Panc1 (cell line): Measurements from ENCODE around the gene AGPAT4. TPM values are rescaled to one million over a fixed set of nuclear protein-coding genes. Genes with fewer than 3 reads are reported as not detected.

ENCODE experiments used
- ATAC-seq: fragments of 200-7000 bp; cut with Tn5 transposase; 2 replicates; pipeline ENCODE4 v1.9.1; 2020; ENCODE audit warnings: mild to moderate bottlenecking, moderate library complexity
- BruUV-seq: library from RNA; stranded (reverse); fragments of 400-500 nt; replicated peaks from 2 replicates; lab custom pipeline; 2021; lab: Mats Ljungman, UMichigan
- CTCF ChIA-PET: fragments of 300-600 bp; sonication (Branson Sonifier 250); formaldehyde crosslinking; loops from one replicate; lab custom pipeline; 2022; ENCODE audit warnings: antibody characterized with exemption; lab: Charles Lee
- POLR2A ChIA-PET: fragments of 300-600 bp; sonication (Branson Sonifier 250); formaldehyde crosslinking; loops from one replicate; lab custom pipeline; 2022; ENCODE audit warnings: antibody characterized with exemption; lab: Charles Lee
- DNase-seq: peaks from one replicate; pipeline ENCODE4 v3.0.0-alpha.2; 2010; ENCODE audit warnings: low read depth, low spot score
- H3K27ac ChIP-seq: 2 replicates; pipeline ENCODE4 v1.5.1; 2011; ENCODE audit warnings: mild to moderate bottlenecking, low read length, inconsistent platforms
- H3K27me3 ChIP-seq: fragments of 200-500 bp; sonication (Bioruptor generic); 2 replicates; pipeline ENCODE4 v1.6.0; 2014; ENCODE audit warnings: low read length, inconsistent platforms; ENCODE audit not compliant: control insufficient read depth, insufficient read depth
- H3K36me3 ChIP-seq: fragments of 200-500 bp; sonication (Bioruptor generic); 2 replicates; pipeline ENCODE4 v1.5.1; 2014; ENCODE audit warnings: inconsistent platforms, mild to moderate bottlenecking, low read length, moderate library complexity; ENCODE audit not compliant: control insufficient read depth, insufficient read depth
- H3K4me1 ChIP-seq: 2 replicates; pipeline ENCODE4 v1.5.1; 2011; ENCODE audit warnings: inconsistent platforms, mild to moderate bottlenecking, low read length, moderate library complexity; ENCODE audit not compliant: control insufficient read depth, insufficient read depth
- H3K4me3 ChIP-seq, 2 experiments: 2 replicates each; pipeline ENCODE4 v1.5.1; 2011 to 2012; ENCODE audit warnings: low read depth in 2 of 2, low read length in 2 of 2, mild to moderate bottlenecking in 2 of 2, inconsistent platforms in 1 of 2, moderate library complexity in 1 of 2
- H3K9me3 ChIP-seq: fragments of 200-500 bp; sonication (Bioruptor generic); 2 replicates; pipeline ENCODE4 v1.5.1; 2014; ENCODE audit warnings: low read depth, mild to moderate bottlenecking, inconsistent platforms, low read length, moderate library complexity; ENCODE audit not compliant: control insufficient read depth, insufficient read depth
- POLR2AphosphoS5 ChIP-seq: IDR thresholded peaks from 2 replicates; pipeline ENCODE4 v1.6.1; 2012; ENCODE audit warnings: mild to moderate bottlenecking, low read depth, low read length, moderate library complexity
- SIN3A ChIP-seq: IDR thresholded peaks from 2 replicates; pipeline ENCODE4 v1.6.1; 2012; ENCODE audit warnings: low read depth, mild to moderate bottlenecking, low read length, moderate library complexity, borderline replicate concordance; ENCODE audit not compliant: insufficient read depth
- TCF7L2 ChIP-seq: IDR thresholded peaks from 2 replicates; pipeline ENCODE4 v1.6.1; 2011; ENCODE audit warnings: mild to moderate bottlenecking, low read depth, low read length, inconsistent platforms
- in situ Hi-C: cut with HindIII; loops from 2 replicates; pipeline ENCODE4 v1.10.0; 2016; ENCODE audit warnings: low sequenced_read_pairs, low pct_unique_long_range_greater_than_20kb
- intact Hi-C: fragments of 100-400 bp; cut with micrococcal nuclease; formaldehyde crosslinking; loops from one replicate; pipeline ENCODE4 v1.10.0; 2022; ENCODE audit not compliant: unreplicated experiment
- total RNA-seq: library from RNA; stranded (reverse); gene quantifications from one replicate; pipeline ENCODE4 v1.2.1, GENCODE V29; 2021; ENCODE audit not compliant: unreplicated experiment
- TF ChIP-seq, protein P1 (sequence below): fragments of 450-650 bp; IDR thresholded peaks from 2 replicates; pipeline ENCODE4 v1.5.1; 2017; ENCODE audit warnings: mild to moderate bottlenecking
- TF ChIP-seq, protein P2 (sequence below), 2 experiments: IDR thresholded peaks; 2 replicates each; pipeline ENCODE4 v1.6.1; 2011 to 2012; ENCODE audit warnings: low read depth in 2 of 2, control low read depth in 1 of 2, low read length in 1 of 2, mild to moderate bottlenecking in 1 of 2, moderate library complexity in 1 of 2; ENCODE audit not compliant: insufficient read depth in 1 of 2

Gene AGPAT4
- total RNA-seq, 1 experiment from 2014 or later, result 12.9 TPM

DNA sequence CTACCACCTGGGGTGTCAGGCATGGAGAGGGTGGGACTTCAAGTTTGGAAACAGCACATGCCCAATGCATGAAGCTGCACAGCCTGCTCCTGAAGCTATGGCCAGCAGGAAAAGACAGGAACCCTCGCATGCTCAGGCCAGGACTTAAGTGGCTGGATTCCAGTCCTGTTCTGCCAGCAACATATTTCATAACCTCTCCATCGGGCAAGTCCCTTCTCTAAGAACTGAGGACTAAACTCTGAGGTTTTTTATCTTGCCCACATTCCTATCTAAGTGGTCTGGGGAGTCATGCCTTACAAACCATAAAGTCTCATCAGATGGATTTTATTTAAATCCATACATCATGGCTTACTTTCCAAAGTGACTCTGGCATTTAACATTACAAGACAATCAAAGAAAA lies 27.5 kb upstream of the AGPAT4 start:
- POLR2A ChIA-PET, result no interaction called here
- intact Hi-C loops, result no loop called here
- TF ChIP-seq, protein P1, sequence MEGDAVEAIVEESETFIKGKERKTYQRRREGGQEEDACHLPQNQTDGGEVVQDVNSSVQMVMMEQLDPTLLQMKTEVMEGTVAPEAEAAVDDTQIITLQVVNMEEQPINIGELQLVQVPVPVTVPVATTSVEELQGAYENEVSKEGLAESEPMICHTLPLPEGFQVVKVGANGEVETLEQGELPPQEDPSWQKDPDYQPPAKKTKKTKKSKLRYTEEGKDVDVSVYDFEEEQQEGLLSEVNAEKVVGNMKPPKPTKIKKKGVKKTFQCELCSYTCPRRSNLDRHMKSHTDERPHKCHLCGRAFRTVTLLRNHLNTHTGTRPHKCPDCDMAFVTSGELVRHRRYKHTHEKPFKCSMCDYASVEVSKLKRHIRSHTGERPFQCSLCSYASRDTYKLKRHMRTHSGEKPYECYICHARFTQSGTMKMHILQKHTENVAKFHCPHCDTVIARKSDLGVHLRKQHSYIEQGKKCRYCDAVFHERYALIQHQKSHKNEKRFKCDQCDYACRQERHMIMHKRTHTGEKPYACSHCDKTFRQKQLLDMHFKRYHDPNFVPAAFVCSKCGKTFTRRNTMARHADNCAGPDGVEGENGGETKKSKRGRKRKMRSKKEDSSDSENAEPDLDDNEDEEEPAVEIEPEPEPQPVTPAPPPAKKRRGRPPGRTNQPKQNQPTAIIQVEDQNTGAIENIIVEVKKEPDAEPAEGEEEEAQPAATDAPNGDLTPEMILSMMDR, result no peak
- no peak for TF ChIP-seq SIN3A
- TF ChIP-seq TCF7L2, result no peak
- TF ChIP-seq, protein P2, sequence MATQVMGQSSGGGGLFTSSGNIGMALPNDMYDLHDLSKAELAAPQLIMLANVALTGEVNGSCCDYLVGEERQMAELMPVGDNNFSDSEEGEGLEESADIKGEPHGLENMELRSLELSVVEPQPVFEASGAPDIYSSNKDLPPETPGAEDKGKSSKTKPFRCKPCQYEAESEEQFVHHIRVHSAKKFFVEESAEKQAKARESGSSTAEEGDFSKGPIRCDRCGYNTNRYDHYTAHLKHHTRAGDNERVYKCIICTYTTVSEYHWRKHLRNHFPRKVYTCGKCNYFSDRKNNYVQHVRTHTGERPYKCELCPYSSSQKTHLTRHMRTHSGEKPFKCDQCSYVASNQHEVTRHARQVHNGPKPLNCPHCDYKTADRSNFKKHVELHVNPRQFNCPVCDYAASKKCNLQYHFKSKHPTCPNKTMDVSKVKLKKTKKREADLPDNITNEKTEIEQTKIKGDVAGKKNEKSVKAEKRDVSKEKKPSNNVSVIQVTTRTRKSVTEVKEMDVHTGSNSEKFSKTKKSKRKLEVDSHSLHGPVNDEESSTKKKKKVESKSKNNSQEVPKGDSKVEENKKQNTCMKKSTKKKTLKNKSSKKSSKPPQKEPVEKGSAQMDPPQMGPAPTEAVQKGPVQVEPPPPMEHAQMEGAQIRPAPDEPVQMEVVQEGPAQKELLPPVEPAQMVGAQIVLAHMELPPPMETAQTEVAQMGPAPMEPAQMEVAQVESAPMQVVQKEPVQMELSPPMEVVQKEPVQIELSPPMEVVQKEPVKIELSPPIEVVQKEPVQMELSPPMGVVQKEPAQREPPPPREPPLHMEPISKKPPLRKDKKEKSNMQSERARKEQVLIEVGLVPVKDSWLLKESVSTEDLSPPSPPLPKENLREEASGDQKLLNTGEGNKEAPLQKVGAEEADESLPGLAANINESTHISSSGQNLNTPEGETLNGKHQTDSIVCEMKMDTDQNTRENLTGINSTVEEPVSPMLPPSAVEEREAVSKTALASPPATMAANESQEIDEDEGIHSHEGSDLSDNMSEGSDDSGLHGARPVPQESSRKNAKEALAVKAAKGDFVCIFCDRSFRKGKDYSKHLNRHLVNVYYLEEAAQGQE (IDR thresholded peaks at IDR 0.05; ENCODE audit: insufficient read depth in 1 of 2, low read depth in 2 of 2, low read length in 1 of 2), result no peak
- TF ChIP-seq POLR2AphosphoS5, result no peak
- no peak for DNase-seq
- Histone ChIP-seq H3K27me3 (no peaks in the 10 kb centered on the region), H3K27ac (no peak overlapping the region), H3K4me3 (no peak overlapping the region), H3K36me3 (no peaks in the 10 kb centered on the region), H3K4me1 (no peaks in the 10 kb centered on the region), H3K9me3 (no peaks in the 10 kb centered on the region; the same call in 1 of the 2 replicates)
- in situ Hi-C loops, result no loop called here
- no peak for ATAC-seq
- no TSS peak for BruUV-seq
- CTCF ChIA-PET, result interaction anchor here (0.6 kb wide), 1 partner anchor 23 kb away, joined by 3 read pairs; no protein-coding TSS in a partner anchor

DNA sequence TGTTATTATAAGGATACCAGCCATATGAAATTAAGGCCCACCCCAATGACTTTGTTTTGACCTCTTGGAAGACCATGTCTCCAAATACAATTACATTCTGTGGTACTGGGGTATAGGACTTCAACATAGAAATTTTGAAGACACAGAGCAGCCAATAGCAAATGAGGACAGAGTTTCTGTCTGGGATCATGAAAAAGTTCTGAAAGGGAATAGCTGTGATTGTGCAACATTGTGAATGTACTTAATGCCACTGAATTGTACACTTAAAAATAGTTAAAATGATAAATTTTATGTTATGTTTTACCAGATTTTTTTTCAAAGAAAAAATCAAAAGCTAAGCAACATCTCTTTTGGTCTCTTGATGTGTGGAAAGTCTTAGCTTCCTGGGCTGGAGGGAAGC lies 27.0 kb upstream of the AGPAT4 start:
- intact Hi-C loops, result no loop called here
- Histone ChIP-seq H3K27me3 (no peaks in the 10 kb centered on the region), H3K4me1 (no peaks in the 10 kb centered on the region), H3K36me3 (no peaks in the 10 kb centered on the region), H3K27ac (no peak overlapping the region), H3K4me3 (no peak overlapping the region), H3K9me3 (no peaks in the 10 kb centered on the region; the same call in 1 of the 2 replicates)
- in situ Hi-C loops, result no loop called here
- no peak for DNase-seq
- CTCF ChIA-PET, result interaction anchor here (0.6 kb wide), 1 partner anchor 23 kb away, joined by 3 read pairs; no protein-coding TSS in a partner anchor
- no TSS peak for BruUV-seq
- TF ChIP-seq, protein P2 (IDR thresholded peaks at IDR 0.05; ENCODE audit: insufficient read depth in 1 of 2, low read depth in 2 of 2, low read length in 1 of 2), result no peak
- TF ChIP-seq SIN3A, result no peak
- TF ChIP-seq POLR2AphosphoS5, result no peak
- TF ChIP-seq, protein P1, result no peak
- TF ChIP-seq TCF7L2, result no peak
- ATAC-seq, result no peak
- POLR2A ChIA-PET, result no interaction called here
